DMS153 treated with DMSO at 0.1 percent for 48 hours (cell line): ENCODE results near the gene SRPK1.

Experiments used
- DNase-seq: peaks from one replicate; lab custom pipeline; 2025; ENCODE audit not compliant: unreplicated experiment; lab: John Stamatoyannopoulos, UW

Gene SRPK1

DNA sequence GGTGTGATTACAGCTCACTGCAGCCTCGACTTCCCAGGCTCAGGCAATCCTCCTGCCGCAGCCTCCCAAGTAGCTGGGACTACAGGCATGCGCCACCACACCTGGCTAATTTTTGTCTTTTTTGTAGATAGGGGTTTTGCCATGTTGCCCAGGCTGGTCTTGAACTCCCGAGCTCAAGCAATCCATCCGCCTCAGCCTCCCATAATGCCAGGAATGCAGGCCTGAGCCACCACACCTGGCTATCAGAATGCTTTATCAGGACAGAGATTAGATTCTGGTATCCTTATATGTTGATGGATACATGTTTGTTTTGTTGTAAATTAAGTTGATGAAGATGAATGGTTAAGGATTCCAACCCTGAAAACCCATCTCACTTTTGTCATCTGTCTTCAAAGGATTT lies 91.6 kb downstream of the SRPK1 start:
- no peak for DNase-seq

- DNase-seq, result no peak
Observed at GRCh38 chr6:35824552-35825192, 96.2 kb downstream of the SRPK1 start.

DNA sequence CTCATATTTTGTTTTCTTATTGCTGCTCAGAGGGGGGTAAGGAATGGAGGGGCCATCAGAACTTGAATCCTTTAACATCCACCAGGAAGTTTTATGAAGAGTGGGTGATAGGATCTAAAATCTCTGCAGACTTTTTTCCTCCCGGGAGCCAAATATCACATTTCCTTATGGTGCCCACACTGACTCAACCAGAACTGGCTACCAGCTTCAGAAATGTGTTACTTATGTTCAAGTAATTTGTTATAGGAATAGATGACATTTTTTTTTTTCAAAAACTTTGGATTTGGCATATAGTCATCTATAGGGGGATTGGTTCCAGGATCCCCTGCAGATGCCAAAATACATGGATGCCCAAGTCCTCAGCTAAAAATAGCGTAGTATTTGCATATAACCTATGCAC lies 97.3 kb downstream of the SRPK1 start:
- DNase-seq, result no peak

- no peak for DNase-seq
Observed at GRCh38 chr6:35817515-35817914, 103.4 kb downstream of the SRPK1 start.

- no peak for DNase-seq
Observed at GRCh38 chr6:35811699-35811995, 109.3 kb downstream of the SRPK1 start.

DNA sequence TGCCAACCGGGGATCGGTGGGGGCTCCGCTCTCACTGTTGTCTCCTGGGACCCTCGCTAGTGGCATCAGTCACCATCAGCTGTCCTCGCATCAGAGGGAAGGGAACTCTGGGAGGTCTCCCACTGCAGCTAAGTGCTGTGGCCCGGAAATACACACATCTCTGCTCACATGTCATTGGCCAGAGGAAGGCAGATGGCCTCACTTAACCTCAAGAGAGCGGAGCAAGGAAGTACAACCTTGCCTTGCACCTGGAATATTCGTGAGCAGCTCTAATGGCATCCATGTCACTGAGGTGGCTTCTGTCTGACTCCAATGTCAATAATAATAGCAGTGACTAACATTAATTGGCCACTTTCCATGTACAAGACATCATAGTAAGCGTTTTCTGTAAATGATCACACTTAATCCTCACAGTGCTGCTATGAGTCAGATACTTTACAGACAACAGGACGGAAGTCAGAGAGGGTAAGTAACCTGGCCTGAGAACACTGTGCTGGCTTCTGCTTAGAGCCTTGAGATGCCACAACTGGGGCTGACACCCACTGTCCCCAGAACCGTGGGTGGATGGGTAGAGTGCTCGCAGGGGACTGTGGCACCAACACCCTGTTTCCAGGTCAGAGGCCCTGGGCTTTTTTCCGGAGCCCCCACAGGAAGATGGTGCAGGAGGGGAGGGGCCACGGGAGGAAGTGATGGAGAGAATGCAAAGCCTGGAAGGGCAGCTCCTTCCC lies 109.8 kb downstream of the SRPK1 start:
- peak; percentile 26 for DNase-seq

GRCh38 chr6:35809809-35810208 lies 111.1 kb downstream of the SRPK1 start:
- DNase-seq, result no peak

GRCh38 chr6:35808688-35809087 lies 112.2 kb downstream of the SRPK1 start:
- peak; percentile 89 for DNase-seq

GRCh38 chr6:35804996-35805736 lies 115.7 kb downstream of the SRPK1 start, which contains the start of gene LHFPL5:
LHFPL5 (plus strand) TSS chr6:35805352; CDS start chr6:35805671, 319 bp downstream.
- DNase-seq, result peak; percentile 63

DNA sequence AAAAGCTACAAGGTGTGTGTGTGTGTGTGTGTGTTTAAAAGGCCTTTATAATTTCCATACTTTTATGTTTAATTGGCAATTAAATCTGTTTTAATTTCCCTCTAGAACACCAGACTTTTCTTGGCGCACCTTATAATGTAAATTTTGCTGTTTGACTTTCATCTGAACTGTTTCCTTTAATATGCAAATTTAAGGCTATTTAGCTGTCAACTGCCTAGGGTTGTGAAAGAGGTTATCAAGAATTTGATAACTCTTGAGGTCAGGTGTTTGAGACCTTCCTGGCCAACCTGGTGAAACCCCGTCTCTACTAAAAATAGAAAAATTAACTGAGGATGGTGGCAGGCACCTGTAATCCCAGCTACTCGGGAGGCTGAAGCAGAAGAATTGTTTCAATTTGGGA lies 119.8 kb downstream of the SRPK1 start:
- DNase-seq, result no peak

GRCh38 chr6:35798706-35799105 lies 122.2 kb downstream of the SRPK1 start:
- peak; percentile 21 for DNase-seq

- no peak for DNase-seq
Observed at GRCh38 chr6:35797837-35798526, 122.9 kb downstream of the SRPK1 start.

DNA sequence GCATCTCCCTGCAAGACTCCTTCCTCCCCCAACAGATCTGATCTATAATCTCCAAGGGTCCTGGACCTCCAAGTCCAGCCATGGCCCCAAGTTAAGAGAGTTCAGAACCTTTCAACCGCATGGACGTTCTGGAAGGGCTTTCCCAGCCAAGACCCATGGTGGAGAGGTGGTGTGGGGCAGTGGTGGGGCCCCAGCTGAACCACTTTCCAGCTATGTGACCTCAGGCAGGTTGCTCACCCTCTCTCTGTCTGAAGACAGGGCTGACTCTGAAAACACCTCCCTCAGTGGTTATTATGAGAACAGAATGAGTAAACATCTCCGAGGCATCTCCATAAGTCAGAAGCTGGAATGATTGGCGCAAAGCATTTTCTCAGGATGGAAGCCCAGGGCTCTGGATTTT lies 124.7 kb downstream of the SRPK1 start:
- DNase-seq, result no peak

DNA sequence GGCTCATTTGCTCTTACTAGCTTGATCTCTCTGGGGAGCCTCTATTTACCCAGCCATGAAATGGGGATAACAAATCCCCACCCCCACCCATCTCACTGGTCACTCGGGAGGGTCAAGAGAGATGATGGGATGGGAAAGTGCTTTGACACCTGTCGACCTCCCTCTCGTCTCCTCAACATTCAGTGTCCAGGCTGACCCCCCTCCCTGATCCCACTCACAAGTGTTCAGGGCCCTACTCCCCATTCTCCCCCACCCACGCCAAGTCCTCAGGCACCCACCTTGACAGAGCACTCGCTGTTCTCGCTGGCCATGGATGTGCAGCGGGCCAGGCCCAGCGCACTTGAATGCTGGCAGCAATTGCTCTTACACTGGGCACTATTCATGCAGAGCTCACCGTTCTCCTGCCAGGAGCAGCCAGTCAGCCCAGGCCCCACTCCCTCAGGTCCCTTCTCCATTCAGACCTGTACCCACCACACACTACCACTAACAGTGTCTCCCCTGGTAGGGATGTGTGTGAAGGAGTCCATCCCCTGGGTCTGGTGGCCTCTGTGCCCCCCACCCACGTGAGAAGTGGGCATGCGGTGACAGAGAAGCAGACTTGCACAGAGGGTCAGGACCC lies 125.3 kb downstream of the SRPK1 start:
- no peak for DNase-seq

- no peak for DNase-seq
Observed at GRCh38 chr6:35794536-35795452, 126.1 kb downstream of the SRPK1 start.

GRCh38 chr6:35790683-35791082 lies 130.2 kb downstream of the SRPK1 start:
- no peak for DNase-seq

DNA sequence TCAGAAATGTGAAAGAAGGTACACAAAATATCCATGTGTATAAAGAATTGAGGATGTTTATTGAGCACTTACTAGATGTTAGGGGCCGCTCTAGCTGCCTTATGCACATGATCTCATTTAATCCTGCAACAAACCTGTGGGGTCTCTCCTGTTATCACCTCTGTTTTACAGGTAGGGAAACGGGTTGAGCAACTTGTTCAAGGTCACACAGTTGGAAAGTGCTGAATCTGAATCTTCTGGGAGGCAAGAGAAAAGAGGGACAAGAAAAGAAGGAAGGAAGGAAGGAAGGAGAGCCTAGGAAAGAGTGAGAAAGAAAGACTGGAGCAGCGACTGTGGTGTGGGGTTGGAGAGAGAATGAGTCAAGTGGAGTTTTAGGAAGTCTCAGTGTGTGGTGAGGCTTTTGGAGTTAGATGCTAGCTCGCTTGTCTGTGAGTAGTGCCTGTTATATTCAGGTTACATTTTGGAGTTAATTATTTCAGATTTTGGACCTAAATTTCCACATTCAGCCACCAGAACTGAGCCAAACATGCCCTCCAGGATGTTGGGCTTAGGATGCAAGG lies 132.4 kb downstream of the SRPK1 start:
- no peak for DNase-seq

- DNase-seq, result no peak
Observed at GRCh38 chr6:35787266-35788218, 133.4 kb downstream of the SRPK1 start.

- no peak for DNase-seq
Observed at GRCh38 chr6:35786810-35787209, 134.1 kb downstream of the SRPK1 start.
